GM18520 (cell line): ENCODE measurements around the gene ARGLU1.

ENCODE experiments used
- ATAC-seq: cut with Tn5 transposase; IDR thresholded peaks from one replicate; pipeline ENCODE4 v1.9.1; 2021; ENCODE audit not compliant: unreplicated experiment

Gene ARGLU1

GRCh38 chr13:106526738-106527444, 41.0 kb downstream of the ARGLU1 start:
- ATAC-seq: no peak

GRCh38 chr13:106525865-106526264, 42.1 kb downstream of the ARGLU1 start:
- ATAC-seq: no peak

- no peak for ATAC-seq
Measured at GRCh38 chr13:106524108-106524507, 43.8 kb downstream of the ARGLU1 start.

GRCh38 chr13:106523576-106523975, 44.4 kb downstream of the ARGLU1 start:
- no peak for ATAC-seq

GRCh38 chr13:106522898-106523525, 44.9 kb downstream of the ARGLU1 start:
- no peak for ATAC-seq

- no peak for ATAC-seq
Measured at GRCh38 chr13:106522112-106522705, 45.7 kb downstream of the ARGLU1 start.

GRCh38 chr13:106521095-106521799, 46.7 kb downstream of the ARGLU1 start:
- ATAC-seq: no peak

GRCh38 chr13:106520251-106521054, 47.5 kb downstream of the ARGLU1 start:
- no peak for ATAC-seq

GRCh38 chr13:106518512-106518911, 49.4 kb downstream of the ARGLU1 start:
- no peak for ATAC-seq

GRCh38 chr13:106517109-106517847, 50.7 kb downstream of the ARGLU1 start:
- ATAC-seq: no peak

- ATAC-seq: no peak
Measured at GRCh38 chr13:106515635-106516254, 52.2 kb downstream of the ARGLU1 start.

GRCh38 chr13:106514928-106515634, 52.9 kb downstream of the ARGLU1 start:
- no peak for ATAC-seq

- no peak for ATAC-seq
Measured at GRCh38 chr13:106513025-106513983, 54.6 kb downstream of the ARGLU1 start.

GRCh38 chr13:106507560-106508274, 60.2 kb downstream of the ARGLU1 start:
- ATAC-seq: no peak

- no peak for ATAC-seq
Measured at GRCh38 chr13:106506286-106506685, 61.7 kb downstream of the ARGLU1 start.

- ATAC-seq: no peak
Measured at GRCh38 chr13:106505732-106506131, 62.2 kb downstream of the ARGLU1 start.

- no peak for ATAC-seq
Measured at GRCh38 chr13:106505295-106505694, 62.6 kb downstream of the ARGLU1 start.
